ENCODE data around the gene OS9.
A peak's percentile ranks its signal among the peaks of the same experiment; 100 is the strongest.
"Not testable (repeated sequence)": the region's sequence is repeated elsewhere in the genome, so short reads cannot be mapped to it uniquely, and the experiment has no call there.

Gene OS9, protein sequence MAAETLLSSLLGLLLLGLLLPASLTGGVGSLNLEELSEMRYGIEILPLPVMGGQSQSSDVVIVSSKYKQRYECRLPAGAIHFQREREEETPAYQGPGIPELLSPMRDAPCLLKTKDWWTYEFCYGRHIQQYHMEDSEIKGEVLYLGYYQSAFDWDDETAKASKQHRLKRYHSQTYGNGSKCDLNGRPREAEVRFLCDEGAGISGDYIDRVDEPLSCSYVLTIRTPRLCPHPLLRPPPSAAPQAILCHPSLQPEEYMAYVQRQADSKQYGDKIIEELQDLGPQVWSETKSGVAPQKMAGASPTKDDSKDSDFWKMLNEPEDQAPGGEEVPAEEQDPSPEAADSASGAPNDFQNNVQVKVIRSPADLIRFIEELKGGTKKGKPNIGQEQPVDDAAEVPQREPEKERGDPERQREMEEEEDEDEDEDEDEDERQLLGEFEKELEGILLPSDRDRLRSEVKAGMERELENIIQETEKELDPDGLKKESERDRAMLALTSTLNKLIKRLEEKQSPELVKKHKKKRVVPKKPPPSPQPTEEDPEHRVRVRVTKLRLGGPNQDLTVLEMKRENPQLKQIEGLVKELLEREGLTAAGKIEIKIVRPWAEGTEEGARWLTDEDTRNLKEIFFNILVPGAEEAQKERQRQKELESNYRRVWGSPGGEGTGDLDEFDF

DNA sequence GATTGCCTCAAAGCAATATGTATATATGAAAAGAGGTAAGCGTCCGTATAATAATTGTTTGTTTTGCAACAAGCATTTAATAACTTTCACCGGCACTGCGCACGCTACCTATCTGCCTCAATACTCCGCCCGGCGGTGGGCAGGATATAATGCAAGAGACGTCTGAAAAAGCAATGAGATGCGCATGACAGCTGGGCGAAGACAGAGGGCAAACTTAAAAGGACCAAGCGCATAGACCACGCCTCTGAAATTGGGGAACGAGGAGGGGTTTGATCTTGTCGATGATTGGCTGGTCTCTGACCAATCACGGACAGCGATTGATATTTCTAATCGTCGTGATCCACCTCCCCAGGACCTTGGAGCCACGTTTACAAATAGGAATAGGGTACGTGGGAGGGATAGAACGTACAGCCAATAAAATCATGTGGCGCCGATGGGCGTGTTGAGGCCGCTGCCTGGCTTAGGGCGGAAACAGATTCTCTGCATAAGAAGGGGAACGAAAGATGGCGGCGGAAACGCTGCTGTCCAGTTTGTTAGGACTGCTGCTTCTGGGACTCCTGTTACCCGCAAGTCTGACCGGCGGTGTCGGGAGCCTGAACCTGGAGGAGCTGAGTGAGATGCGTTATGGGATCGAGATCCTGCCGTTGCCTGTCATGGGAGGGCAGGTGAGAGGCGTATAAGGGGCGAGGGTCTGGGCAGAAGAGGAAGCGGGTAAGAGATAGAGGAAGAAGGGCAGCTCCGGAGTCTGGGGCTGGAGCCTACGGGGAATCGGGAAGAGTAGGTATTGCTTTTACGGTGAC lies at the start of gene OS9:
Gene OS9, plus strand, starts transcription at position 474 of the 800 bp plus-strand sequence. Its CDS starts 30 bp downstream, at position 504.
- peak within 1 kb of the TSS; percentile 66 for H3K27ac ChIP-seq
- TF ChIP-seq CTCF (conservative IDR thresholded peaks at IDR 0.05): peak; percentile 88

DNA sequence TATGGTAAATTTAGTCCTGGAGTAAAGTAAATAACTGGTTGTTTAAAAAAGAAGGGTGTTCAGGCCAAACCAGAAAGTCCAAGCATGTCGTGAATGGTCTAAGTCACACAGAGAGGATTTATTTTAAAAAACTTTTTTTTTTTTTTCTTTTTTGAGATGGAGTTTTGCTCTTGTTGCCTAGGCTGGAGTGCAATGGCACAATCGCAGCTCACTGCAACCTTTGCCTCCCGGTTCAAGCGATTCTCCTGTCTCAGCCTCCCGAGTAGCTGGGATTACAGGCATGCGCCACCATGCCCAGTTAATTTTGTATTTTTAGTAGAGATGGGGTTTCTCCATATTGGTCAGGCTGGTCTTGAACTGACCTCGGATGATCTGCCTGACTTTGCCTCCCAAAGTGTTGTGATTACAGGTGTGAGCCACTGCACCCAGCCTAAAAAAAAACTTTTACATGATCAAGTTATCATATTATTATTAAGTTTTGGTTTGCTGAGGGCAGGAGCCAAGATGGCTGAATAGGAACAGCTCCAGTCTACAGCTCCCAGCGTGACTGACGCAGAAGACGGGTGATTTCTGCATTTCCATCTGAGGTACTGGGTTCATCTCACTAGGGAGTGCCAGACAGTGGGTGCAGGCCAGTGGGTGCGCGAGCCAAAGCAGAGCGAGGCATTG lies 47.8 kb upstream of the OS9 start:
- H3K27ac ChIP-seq: not testable (repeated sequence)

GRCh38 chr12:57646659-57647049 lies 47.3 kb upstream of the OS9 start:
- not testable (repeated sequence) for H3K27ac ChIP-seq

GRCh38 chr12:57654042-57654441 lies 39.9 kb upstream of the OS9 start:
- no peak for TF ChIP-seq CTCF (conservative IDR thresholded peaks at IDR 0.05)

DNA sequence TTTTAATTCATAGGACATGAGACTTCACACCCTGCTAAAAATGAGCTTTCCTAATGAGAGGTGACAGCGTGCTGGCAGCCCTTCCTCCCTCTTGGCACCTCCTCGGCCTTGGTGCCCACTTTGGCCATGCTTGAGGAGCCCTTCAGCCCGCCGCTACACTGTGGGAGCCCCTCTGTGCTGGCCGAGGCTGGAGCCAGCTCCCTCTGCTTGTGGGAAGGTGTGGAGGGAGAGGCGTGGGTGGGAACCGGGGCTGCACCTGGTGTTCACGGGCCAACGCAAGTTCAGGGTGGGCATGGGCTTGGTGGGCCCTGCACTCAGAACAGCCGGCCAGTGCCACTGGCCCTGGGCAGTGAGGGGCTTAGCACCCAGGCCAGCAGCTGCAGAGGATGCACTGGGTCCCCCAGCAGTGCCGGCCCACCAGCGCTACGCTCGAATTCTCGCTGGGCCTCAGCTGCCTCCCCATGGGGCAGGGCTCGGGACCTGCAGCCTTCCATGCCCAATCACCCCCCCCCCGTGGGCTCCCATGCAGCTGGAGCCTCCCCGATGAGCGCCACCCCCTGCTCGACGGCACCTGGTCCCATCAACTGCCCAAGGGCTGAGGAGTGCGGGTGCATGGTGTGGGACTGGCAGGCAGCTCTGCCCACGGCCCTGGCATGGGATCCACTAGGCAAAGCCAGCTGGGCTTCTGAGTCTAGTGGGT lies 38.2 kb upstream of the OS9 start:
- no peak overlapping the region for H3K27ac ChIP-seq
- TF ChIP-seq CTCF (conservative IDR thresholded peaks at IDR 0.05): no peak

More at GRCh38 chr12:57654042-57654441, 39.9 kb upstream of the OS9 start:
- no peak overlapping the region for H3K27ac ChIP-seq

DNA sequence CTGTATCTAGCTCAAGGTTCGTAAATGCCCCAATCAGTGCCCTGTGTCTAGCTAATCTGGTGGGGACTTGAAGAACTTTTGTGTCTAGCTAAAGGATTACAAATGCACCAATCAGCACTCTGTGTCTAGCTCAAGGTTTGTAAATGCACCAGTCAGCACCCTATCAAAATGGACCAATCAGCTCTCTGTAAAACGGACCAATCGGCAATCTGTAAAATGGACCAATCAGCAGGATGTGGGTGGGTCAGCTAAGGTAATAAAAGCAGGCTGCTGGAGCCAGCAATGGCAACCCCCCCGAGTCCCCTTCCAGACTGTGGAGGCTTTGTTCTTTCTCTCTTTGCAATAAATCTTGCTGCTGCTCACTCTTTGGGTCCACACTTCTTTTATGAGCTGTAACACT lies 37.5 kb upstream of the OS9 start:
- not testable (repeated sequence) for H3K27ac ChIP-seq

DNA sequence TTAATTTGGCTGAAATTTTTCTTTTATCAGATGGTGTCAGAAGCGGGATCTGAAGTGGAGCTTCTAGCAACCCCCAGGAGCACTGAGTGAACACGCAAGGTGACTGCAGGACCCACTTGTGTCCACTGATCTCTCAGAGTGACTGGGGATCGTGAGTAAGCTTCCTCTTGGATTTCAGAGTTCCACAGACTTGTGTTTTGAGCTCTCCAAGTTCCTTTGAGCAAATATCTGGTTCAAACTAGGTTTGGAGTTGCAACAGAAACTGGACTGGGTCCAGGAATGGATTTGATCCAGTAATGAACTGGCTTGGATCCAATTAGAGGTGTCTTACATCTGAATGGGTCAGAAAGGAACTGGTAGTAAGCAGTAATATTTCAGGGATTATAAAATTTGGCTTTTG lies 36.2 kb upstream of the OS9 start:
- no peak for TF ChIP-seq CTCF (conservative IDR thresholded peaks at IDR 0.05)
- no peak overlapping the region for H3K27ac ChIP-seq

DNA sequence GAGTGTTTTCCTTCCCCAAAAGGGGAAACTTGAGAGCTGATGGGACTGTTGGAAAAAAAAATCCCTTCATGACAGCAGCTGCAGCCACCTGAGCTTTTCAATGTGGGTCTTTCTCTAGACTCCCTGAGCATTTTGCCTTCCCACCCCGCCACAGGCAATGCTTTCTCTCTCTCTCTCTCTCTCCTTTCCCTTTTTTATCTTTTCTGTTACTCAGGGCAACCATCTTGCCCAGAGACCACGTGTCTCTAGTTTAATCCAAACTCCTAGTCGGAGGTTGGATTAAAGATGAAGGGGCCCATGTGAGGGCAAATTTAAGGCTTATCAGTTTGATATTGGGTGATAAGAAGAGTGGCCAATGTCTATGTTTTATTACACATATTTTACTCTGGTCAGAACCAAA lies 35.0 kb upstream of the OS9 start:
- TF ChIP-seq CTCF (conservative IDR thresholded peaks at IDR 0.05): no peak
- H3K27ac ChIP-seq: no peak overlapping the region

Data from VCaP (cell line).